ENCODE data around the gene RFTN1.

- TF ChIP-seq POLR2A (IDR thresholded peaks at IDR 0.05; ENCODE audit: low read length) (no peak), GATA1 (IDR thresholded peaks at IDR 0.05; ENCODE audit: low read depth, low read length) (no peak)
Measured at GRCh38 chr3:16302082-16302631, 211.3 kb downstream of the RFTN1 start.
